Stomach (tissue), 4 donors: ENCODE measurements around the gene EIF2S2.

ENCODE experiments used
- CTCF ChIP-seq, 7 experiments: fragments of 450-650 bp in 4 of 7; fragments of 200-600 bp in 3 of 7; sonication (generic) in 3 of 7; IDR thresholded peaks; one replicate each; pipeline ENCODE4 v1.5.1; 2016 to 2019; ENCODE audit warnings: antibody characterized with exemption in 7 of 7, control low read depth in 2 of 7, mild to moderate bottlenecking in 1 of 7
- EP300 ChIP-seq: sonication (generic); formaldehyde crosslinking; IDR thresholded peaks from one replicate; pipeline ENCODE4 v1.6.1; 2017; ENCODE audit warnings: antibody characterized with exemption
- POLR2AphosphoS5 ChIP-seq, 3 donors: sonication (generic); formaldehyde crosslinking; IDR thresholded peaks; one replicate each; pipeline ENCODE4 v1.6.1; 2016; ENCODE audit warnings: antibody characterized with exemption in 3 of 3

DNA sequence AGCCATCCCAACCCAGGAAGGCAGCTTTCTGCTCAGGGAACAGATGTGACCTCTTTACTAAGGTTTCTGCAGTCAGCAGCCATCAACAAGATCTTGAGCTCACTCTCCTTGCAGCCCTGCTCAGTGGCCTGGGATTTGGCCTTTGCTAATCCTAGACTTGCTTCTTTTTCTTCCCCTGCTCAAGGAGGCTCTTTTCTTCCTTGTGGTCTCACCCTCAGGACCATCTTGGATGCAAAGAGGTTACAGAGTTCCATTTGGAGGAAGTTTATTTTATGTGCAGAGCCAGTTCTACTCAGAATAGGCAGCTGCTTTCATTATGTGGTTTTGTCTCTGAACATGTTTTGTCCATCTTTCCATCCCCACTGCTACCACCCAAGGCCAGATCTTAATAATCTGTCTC is 69.0 kb downstream of the EIF2S2 start:
- no peak for TF ChIP-seq CTCF (IDR thresholded peaks at IDR 0.05)
- TF ChIP-seq EP300 = no peak
- no peak for TF ChIP-seq POLR2AphosphoS5 (IDR thresholded peaks at IDR 0.05)
